K562 (cell line): ENCODE results near the gene ZNF800. TPM values are rescaled to one million over a fixed set of nuclear protein-coding genes. Genes with fewer than 3 reads are reported as not detected.

Experiments
- ADNP ChIP-seq: fragments of 200-800 bp; sonication (Bioruptor generic); IDR thresholded peaks from 2 replicates; pipeline ENCODE4 v1.6.1; 2016; ENCODE audit warnings: missing genetic modification characterization, missing compliant biosample characterization
- BRD4 ChIP-seq: fragments of 200-600 bp; sonication (generic); IDR thresholded peaks from 2 replicates; pipeline ENCODE4 v1.6.1; 2017; ENCODE audit warnings: inconsistent platforms
- CHD4 ChIP-seq: fragments of 200-600 bp; sonication (generic); IDR thresholded peaks from 3 replicates; pipeline ENCODE4 v1.6.1; 2012; ENCODE audit warnings: low read depth, mild to moderate bottlenecking, mixed read lengths, low read length, inconsistent platforms; ENCODE audit not compliant: insufficient read depth, insufficient replicate concordance, poor library complexity, severe bottlenecking
- CTBP1 ChIP-seq: fragments of 450-650 bp; IDR thresholded peaks from 2 replicates; pipeline ENCODE4 v1.6.1; 2016; ENCODE audit warnings: borderline replicate concordance
- EGR1 ChIP-seq: fragments of 450-650 bp; conservative IDR thresholded peaks from 2 replicates; pipeline ENCODE4 v1.6.1; 2017; ENCODE audit warnings: mild to moderate bottlenecking
- ETV5 ChIP-seq: sonication (generic); formaldehyde crosslinking; IDR thresholded peaks from 2 replicates; pipeline ENCODE4 v1.4.0; 2020; ENCODE audit warnings: low read depth, mild to moderate bottlenecking, missing genetic modification reagents
- HCFC1 ChIP-seq: IDR thresholded peaks from 2 replicates; pipeline ENCODE4 v1.6.1; 2012; ENCODE audit warnings: low read depth, low read length, improper control_type of control experiment
- HDAC8 ChIP-seq: fragments of 450-650 bp; IDR thresholded peaks from 2 replicates; pipeline ENCODE4 v1.6.1; 2016; ENCODE audit warnings: mild to moderate bottlenecking, missing genetic modification characterization, moderate library complexity, missing compliant biosample characterization
- HNRNPK ChIP-seq: fragments of 200-400 bp; formaldehyde crosslinking; IDR thresholded peaks from one replicate; pipeline ENCODE4 v1.6.1; 2018; ENCODE audit warnings: mild to moderate bottlenecking, low read depth, low read length; ENCODE audit not compliant: poor library complexity, severe bottlenecking
- PTRF ChIP-seq: fragments of 450-650 bp; IDR thresholded peaks from 2 replicates; pipeline ENCODE4 v1.6.1; 2016; ENCODE audit warnings: mild to moderate bottlenecking, missing genetic modification characterization, missing compliant biosample characterization
- RBM34 ChIP-seq: fragments of 200-400 bp; formaldehyde crosslinking; IDR thresholded peaks from 2 replicates; pipeline ENCODE4 v1.6.1; 2018; ENCODE audit warnings: low read length, borderline replicate concordance; ENCODE audit not compliant: insufficient read depth
- RUNX1 ChIP-seq: sonication (generic); IDR thresholded peaks from 2 replicates; pipeline ENCODE4 v1.6.1; 2016; ENCODE audit warnings: antibody characterized with exemption, low read depth
- ZNF347 ChIP-seq: fragments of 450-650 bp; formaldehyde crosslinking; IDR thresholded peaks from 2 replicates; pipeline ENCODE4 v1.4.0; 2020; ENCODE audit warnings: low read depth, mild to moderate bottlenecking, moderate library complexity
- ZNF507 ChIP-seq: conservative IDR thresholded peaks from 2 replicates; pipeline ENCODE4 v1.6.1; 2017; ENCODE audit warnings: missing genetic modification characterization, missing compliant biosample characterization
- ZNF584 ChIP-seq: fragments of 200-800 bp; sonication (Bioruptor generic); IDR thresholded peaks from 2 replicates; pipeline ENCODE4 v1.6.1; 2016; ENCODE audit warnings: low read depth, mild to moderate bottlenecking, missing genetic modification characterization, missing compliant biosample characterization
- polyA plus RNA-seq, 8 experiments: library from polyadenylated mRNA; depleted of rRNA in 4 of 8; stranded (reverse) in 5 of 8; unstranded in 3 of 8; fragments of >200 nt; fragmentation: Nextera tagmentation in 2 of 8; fragmentation: Illumina TruSeq in 1 of 8; extraction: Ambion mirVana in 2 of 8; extraction: Trizol in 1 of 8; gene quantifications; 2 replicates each; pipeline versions ENCODE4 v1.2.1 to v1.2.3, GENCODE V29; 2011 to 2014; ENCODE audit warnings: inconsistent platforms in 1 of 8, missing spikeins in 1 of 8
- total RNA-seq, 7 experiments: library from RNA; depleted of rRNA in 6 of 7; stranded (reverse); fragments of >200 nt in 6 of 7; fragmentation: Illumina TruSeq in 2 of 7; extraction: Trizol in 2 of 7; gene quantifications; 2 replicates each; pipeline versions ENCODE4 v1.2.1 to v1.2.3, GENCODE V29; 2011 to 2021; ENCODE audit warnings: low replicate concordance in 1 of 7
- TF ChIP-seq, protein P1 (sequence below): fragments of 250-450 bp; sonication (Bioruptor Pico); IDR thresholded peaks from 2 replicates; pipeline ENCODE4 v1.4.0; 2020; ENCODE audit warnings: borderline replicate concordance
- TF ChIP-seq, protein P2 (sequence below): fragments of 250-450 bp; sonication (Bioruptor Pico); IDR thresholded peaks from 2 replicates; pipeline ENCODE4 v1.8.0; 2021; ENCODE audit warnings: moderate library complexity, mild to moderate bottlenecking, inconsistent platforms
- TF ChIP-seq, protein P3 (sequence below): fragments of 450-650 bp; formaldehyde crosslinking; IDR thresholded peaks from 2 replicates; pipeline ENCODE4 v1.4.0; 2020; ENCODE audit warnings: mild to moderate bottlenecking, moderate library complexity

ZNF800 gene
- total and polyA plus RNA-seq, 9 of the 15 experiments (the other 6 are each of a cell fraction or from before 2014, with no cell fraction given): 7.5 to 58.3 (median 33.4) TPM

DNA sequence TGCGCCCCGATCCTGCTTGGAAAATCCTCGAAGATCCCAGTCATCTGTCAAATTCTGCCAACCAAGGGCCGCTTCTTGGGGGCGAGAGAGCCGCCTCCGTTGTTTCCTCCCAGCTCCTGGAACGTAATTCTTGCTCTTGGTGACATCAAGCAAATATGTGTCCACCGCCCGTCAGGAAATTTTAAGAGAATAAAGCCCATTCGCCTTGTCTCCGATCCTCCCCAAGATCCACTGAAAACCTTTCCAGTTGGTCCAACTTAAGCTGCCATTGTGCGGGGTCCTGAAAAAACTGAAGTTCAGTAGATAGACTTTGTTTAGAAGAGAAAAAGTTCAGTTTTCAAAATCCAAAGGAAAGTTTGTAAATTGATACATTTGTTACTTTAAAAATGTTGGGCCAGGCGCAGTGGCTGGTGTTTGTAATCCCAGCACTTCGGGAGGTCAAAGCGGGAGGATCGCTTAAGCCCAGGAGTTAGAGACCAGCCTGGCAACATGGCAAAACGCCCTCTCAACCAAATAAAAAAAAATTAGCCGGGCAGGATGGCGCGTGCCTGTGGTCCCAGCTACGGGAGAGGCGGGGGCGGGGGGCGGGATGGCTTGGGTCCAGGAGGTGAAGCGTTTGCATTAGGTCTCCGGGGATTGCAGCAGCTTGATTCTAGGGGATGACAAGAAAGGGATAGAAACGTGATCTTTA is 1.0 kb upstream of the ZNF800 start (continued):
- no peak for TF ChIP-seq ZNF507 (tag)
- no peak for TF ChIP-seq ZNF347 (CRISPR knock-in tag)
- peak; percentile 30; the same call in 1 of the 2 replicates for TF ChIP-seq ZNF584 (CRISPR knock-in tag)
- TF ChIP-seq, protein P1, sequence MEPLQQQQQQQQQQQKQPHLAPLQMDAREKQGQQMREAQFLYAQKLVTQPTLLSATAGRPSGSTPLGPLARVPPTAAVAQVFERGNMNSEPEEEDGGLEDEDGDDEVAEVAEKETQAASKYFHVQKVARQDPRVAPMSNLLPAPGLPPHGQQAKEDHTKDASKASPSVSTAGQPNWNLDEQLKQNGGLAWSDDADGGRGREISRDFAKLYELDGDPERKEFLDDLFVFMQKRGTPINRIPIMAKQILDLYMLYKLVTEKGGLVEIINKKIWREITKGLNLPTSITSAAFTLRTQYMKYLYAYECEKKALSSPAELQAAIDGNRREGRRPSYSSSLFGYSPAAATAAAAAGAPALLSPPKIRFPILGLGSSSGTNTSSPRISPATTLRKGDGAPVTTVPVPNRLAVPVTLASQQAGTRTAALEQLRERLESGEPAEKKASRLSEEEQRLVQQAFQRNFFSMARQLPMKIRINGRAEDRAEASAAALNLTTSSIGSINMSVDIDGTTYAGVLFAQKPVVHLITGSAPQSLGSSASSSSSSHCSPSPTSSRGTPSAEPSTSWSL (CRISPR knock-in tag): no peak
- TF ChIP-seq PTRF (tag): no peak
- no peak for TF ChIP-seq ADNP (tag)
- 0 out of 2 replicates have a peak, but pooled peaks have one; percentile 4 for TF ChIP-seq EGR1
- no peak for TF ChIP-seq HNRNPK
- TF ChIP-seq CTBP1: no peak
- TF ChIP-seq RBM34: no peak
- TF ChIP-seq HDAC8 (tag): no peak
- no peak for TF ChIP-seq ETV5 (CRISPR knock-in tag)
- TF ChIP-seq, protein P2, sequence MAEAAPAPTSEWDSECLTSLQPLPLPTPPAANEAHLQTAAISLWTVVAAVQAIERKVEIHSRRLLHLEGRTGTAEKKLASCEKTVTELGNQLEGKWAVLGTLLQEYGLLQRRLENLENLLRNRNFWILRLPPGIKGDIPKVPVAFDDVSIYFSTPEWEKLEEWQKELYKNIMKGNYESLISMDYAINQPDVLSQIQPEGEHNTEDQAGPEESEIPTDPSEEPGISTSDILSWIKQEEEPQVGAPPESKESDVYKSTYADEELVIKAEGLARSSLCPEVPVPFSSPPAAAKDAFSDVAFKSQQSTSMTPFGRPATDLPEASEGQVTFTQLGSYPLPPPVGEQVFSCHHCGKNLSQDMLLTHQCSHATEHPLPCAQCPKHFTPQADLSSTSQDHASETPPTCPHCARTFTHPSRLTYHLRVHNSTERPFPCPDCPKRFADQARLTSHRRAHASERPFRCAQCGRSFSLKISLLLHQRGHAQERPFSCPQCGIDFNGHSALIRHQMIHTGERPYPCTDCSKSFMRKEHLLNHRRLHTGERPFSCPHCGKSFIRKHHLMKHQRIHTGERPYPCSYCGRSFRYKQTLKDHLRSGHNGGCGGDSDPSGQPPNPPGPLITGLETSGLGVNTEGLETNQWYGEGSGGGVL (CRISPR knock-in tag): no peak
- TF ChIP-seq CHD4: no peak
- TF ChIP-seq, protein P3, sequence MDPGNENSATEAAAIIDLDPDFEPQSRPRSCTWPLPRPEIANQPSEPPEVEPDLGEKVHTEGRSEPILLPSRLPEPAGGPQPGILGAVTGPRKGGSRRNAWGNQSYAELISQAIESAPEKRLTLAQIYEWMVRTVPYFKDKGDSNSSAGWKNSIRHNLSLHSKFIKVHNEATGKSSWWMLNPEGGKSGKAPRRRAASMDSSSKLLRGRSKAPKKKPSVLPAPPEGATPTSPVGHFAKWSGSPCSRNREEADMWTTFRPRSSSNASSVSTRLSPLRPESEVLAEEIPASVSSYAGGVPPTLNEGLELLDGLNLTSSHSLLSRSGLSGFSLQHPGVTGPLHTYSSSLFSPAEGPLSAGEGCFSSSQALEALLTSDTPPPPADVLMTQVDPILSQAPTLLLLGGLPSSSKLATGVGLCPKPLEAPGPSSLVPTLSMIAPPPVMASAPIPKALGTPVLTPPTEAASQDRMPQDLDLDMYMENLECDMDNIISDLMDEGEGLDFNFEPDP (CRISPR knock-in tag): no peak
- TF ChIP-seq BRD4: peak; percentile 17; the same call in 1 of the 2 replicates
- TF ChIP-seq RUNX1: no peak
- no peak for TF ChIP-seq HCFC1
